Panc1 (cell line): ENCODE data around the gene IL20RA.

ENCODE experiments used
- CTCF ChIP-seq: fragments of 450-650 bp; IDR thresholded peaks from 2 replicates; pipeline ENCODE4 v1.5.1; 2017; ENCODE audit warnings: mild to moderate bottlenecking
- TCF7L2 ChIP-seq: IDR thresholded peaks from 2 replicates; pipeline ENCODE4 v1.6.1; 2011; ENCODE audit warnings: mild to moderate bottlenecking, low read depth, low read length, inconsistent platforms

DNA sequence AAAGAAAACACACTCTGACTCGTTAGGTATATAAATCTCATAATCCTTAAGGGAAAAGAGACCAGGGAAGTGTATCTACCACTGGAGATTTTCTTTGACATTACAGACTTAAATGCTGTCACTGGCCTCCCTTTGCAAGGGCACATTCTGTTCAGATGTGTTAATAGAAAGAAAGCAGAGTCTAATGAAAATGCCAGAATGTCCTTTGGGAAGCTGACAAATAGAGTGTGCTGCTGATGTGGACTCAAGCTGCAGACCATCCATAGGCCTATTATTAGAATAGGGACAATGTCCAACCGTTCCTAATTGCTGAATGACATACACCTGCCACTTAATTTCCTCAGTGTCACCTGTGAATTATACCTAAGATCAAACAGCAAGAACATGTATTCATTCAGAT lies 81.5 kb downstream of the IL20RA start:
- TF ChIP-seq TCF7L2 (no peak), CTCF (no peak)
